Lung (tissue), 12 donors: ENCODE data around the gene HEXIM1. TPM values are rescaled to one million over a fixed set of nuclear protein-coding genes. Genes with fewer than 3 reads are reported as not detected.

ENCODE experiments used
- ATAC-seq: fragments of 200-7000 bp; cut with Tn5 transposase; one replicate; pipeline ENCODE4 v1.9.1; 2020; ENCODE audit warnings: moderate number of reproducible peaks; ENCODE audit not compliant: insufficient read depth, low FRiP score
- DNase-seq, 3 donors: peaks; one replicate each; pipeline ENCODE4 v3.0.0-alpha.2; 2013 to 2017
- H3K27ac ChIP-seq, 2 donors: one replicate each; pipeline ENCODE4 v1.5.1; 2013; ENCODE audit warnings: mild to moderate bottlenecking in 2 of 2, moderate library complexity in 2 of 2, control low read depth in 1 of 2, inconsistent platforms in 1 of 2, low read depth in 1 of 2, low read length in 1 of 2
- H3K27me3 ChIP-seq, 3 donors: one replicate each; pipeline ENCODE4 v1.5.1; 2013; ENCODE audit warnings: low read length in 2 of 3; ENCODE audit not compliant: control insufficient read depth in 3 of 3, insufficient read depth in 3 of 3
- H3K36me3 ChIP-seq, 4 donors: one replicate each; pipeline ENCODE4 v1.5.1; 2013; ENCODE audit warnings: low read length in 4 of 4, mild to moderate bottlenecking in 1 of 4, moderate library complexity in 1 of 4; ENCODE audit not compliant: control insufficient read depth in 4 of 4, insufficient read depth in 4 of 4
- H3K4me1 ChIP-seq, 5 donors: one replicate each; pipeline ENCODE4 v1.5.1; 2013; ENCODE audit warnings: low read length in 5 of 5, mild to moderate bottlenecking in 2 of 5, moderate library complexity in 1 of 5; ENCODE audit not compliant: control insufficient read depth in 5 of 5, insufficient read depth in 5 of 5
- H3K4me3 ChIP-seq: one replicate; pipeline ENCODE4 v1.5.1; 2013; ENCODE audit warnings: mild to moderate bottlenecking, control low read depth, moderate library complexity
- H3K9ac ChIP-seq, 2 donors: one replicate each; pipeline ENCODE4 v1.5.1; 2013; ENCODE audit warnings: low read length in 2 of 2, control low read depth in 1 of 2; ENCODE audit not compliant: insufficient read depth in 1 of 2
- H3K9me3 ChIP-seq, 4 donors: one replicate each; pipeline ENCODE4 v1.5.1; 2013; ENCODE audit warnings: low read length in 3 of 4, mild to moderate bottlenecking in 1 of 4, moderate library complexity in 1 of 4; ENCODE audit not compliant: control insufficient read depth in 4 of 4, insufficient read depth in 3 of 4
- WGBS, 2 donors: extraction: QIAGEN DNeasy Blood & Tissue Kit; methylation state at CpG; one replicate each; pipeline ENCODE4 v1.1.7; 2013; 5-methylcytosine and 5-hydroxymethylcytosine counted together
- polyA plus RNA-seq, 2 donors: library from polyadenylated mRNA; stranded (reverse); fragments of 200-250 nt; gene quantifications; one replicate each; pipeline ENCODE4 v1.2.1, GENCODE V29; 2013
- total RNA-seq, 2 donors: library from RNA; depleted of rRNA in 1 of 2; stranded (reverse); fragments of >200 nt in 1 of 2; gene quantifications; one replicate each; pipeline ENCODE4 v1.2.1, GENCODE V29; 2014 to 2021
- TF ChIP-seq, protein P1 (sequence below): IDR thresholded peaks from 2 replicates; pipeline ENCODE4 v1.5.1; 2012; ENCODE audit warnings: mild to moderate bottlenecking; ENCODE audit errors: control extremely low read depth, extremely low read depth
- donor health status: control.
- donor health status: control.
- donor health status: Bipolar disorder and iron deficiency.
- donor health status: healthy.
- donor health status: DM: yes; HTN: yes; CAD: no.

HEXIM1 gene
- total and polyA plus RNA-seq, 4 donors: 14.5 to 34.4 (median 22.0) TPM

DNA sequence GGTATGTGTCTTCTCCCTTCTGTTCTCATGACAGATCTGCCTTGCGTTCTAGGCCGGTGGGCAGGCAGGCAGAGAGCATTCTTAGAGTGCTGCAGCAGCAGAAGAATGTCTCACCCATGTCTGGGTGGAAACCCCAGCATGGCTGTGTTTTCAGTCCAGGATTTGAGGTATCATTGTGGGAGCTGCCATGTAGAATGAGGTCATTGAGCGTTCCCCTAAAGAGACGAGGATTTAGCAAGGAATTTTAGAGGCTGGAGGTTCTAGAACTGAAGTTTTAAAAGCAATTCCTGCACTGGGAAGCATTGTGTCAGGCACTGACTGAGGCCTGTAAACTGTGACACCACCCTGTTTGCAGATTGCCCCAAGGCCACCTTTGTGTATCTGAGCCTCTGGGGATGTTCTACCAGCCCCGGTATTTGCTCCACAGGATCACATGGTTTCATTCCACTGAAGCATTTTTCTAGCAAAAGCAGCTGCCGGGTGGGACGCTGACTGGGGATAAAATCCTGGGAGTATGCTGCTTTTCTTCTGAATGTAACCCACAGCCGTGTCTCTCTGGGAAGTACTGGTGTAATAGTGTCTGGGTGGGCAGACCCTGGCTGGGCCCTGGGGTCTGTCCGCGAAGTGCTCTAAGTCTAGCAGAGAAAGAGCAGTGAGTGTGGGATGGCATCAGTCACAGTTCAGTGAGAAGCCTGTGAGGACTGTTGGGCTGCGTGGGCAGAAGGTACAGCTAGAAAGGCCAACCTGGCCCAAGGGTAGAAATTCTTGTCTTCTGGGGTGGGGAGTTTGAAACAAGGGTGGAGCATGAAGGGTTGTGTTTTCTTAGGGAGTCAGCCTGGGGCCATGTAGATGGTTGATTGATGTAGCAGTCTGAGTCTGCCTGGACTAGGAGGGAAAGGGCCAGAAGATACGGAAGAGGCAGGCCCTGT, 46.1 kb upstream of the HEXIM1 start:
- Histone ChIP-seq H3K27ac (no peak overlapping the region), H3K9ac (no peak overlapping the region), H3K4me1 (peaks cover 0 to 5% (median 0%) of the 10 kb centered on the region in 5 donors), H3K36me3 (peaks cover 7 to 77% (median 43%) of the 10 kb centered on the region in 4 donors), H3K27me3 (no peaks in the 10 kb centered on the region), H3K4me3 (no peak overlapping the region), H3K9me3 (no peaks in the 10 kb centered on the region)
- WGBS, 2 donors: 95 to 97% methylated on average over 12 of the region's 12 CpGs
- DNase-seq (no peak), ATAC-seq (no peak)
- TF ChIP-seq, protein P1, sequence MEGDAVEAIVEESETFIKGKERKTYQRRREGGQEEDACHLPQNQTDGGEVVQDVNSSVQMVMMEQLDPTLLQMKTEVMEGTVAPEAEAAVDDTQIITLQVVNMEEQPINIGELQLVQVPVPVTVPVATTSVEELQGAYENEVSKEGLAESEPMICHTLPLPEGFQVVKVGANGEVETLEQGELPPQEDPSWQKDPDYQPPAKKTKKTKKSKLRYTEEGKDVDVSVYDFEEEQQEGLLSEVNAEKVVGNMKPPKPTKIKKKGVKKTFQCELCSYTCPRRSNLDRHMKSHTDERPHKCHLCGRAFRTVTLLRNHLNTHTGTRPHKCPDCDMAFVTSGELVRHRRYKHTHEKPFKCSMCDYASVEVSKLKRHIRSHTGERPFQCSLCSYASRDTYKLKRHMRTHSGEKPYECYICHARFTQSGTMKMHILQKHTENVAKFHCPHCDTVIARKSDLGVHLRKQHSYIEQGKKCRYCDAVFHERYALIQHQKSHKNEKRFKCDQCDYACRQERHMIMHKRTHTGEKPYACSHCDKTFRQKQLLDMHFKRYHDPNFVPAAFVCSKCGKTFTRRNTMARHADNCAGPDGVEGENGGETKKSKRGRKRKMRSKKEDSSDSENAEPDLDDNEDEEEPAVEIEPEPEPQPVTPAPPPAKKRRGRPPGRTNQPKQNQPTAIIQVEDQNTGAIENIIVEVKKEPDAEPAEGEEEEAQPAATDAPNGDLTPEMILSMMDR: no peak

- peak overlapping the region in 1 of 2 donors; percentile 74 for H3K27ac ChIP-seq
- TF ChIP-seq, protein P1: no peak
- H3K9me3 ChIP-seq: no peaks in the 10 kb centered on the region
- no peak overlapping the region for H3K4me3 ChIP-seq
- no peak overlapping the region for H3K9ac ChIP-seq
- DNase-seq: no peak
- H3K36me3 ChIP-seq: peaks cover 5 to 78% (median 43%) of the 10 kb centered on the region in 4 donors
- no peak for ATAC-seq
- WGBS, 2 donors: 93% methylated on average over 9 of the region's 9 CpGs
- peaks cover 0 to 5% (median 0%) of the 10 kb centered on the region in 5 donors for H3K4me1 ChIP-seq
- no peaks in the 10 kb centered on the region for H3K27me3 ChIP-seq
Measured at GRCh38 chr17:45102856-45103255, 45.4 kb upstream of the HEXIM1 start.

GRCh38 chr17:45103269-45103795, 44.9 kb upstream of the HEXIM1 start:
- DNase-seq: no peak
- H3K4me3 ChIP-seq: no peak overlapping the region
- no peak for ATAC-seq
- peaks cover 3 to 78% (median 42%) of the 10 kb centered on the region in 4 donors for H3K36me3 ChIP-seq
- H3K27me3 ChIP-seq: no peaks in the 10 kb centered on the region
- WGBS, 2 donors: 85 to 86% methylated on average over 9 of the region's 9 CpGs
- peaks cover 0 to 5% (median 0%) of the 10 kb centered on the region in 5 donors for H3K4me1 ChIP-seq
- no peak overlapping the region for H3K9ac ChIP-seq
- TF ChIP-seq, protein P1: no peak
- no peaks in the 10 kb centered on the region for H3K9me3 ChIP-seq
- H3K27ac ChIP-seq: peak overlapping the region in 1 of 2 donors; percentile 74
